SH-SY5Y (cell line): ENCODE measurements around the gene B4GALT2.

Source experiments
- GATA2 ChIP-seq: IDR thresholded peaks from 2 replicates; pipeline ENCODE4 v1.6.1; 2011; ENCODE audit warnings: mild to moderate bottlenecking, low read depth, low read length
- GATA3 ChIP-seq: IDR thresholded peaks from 2 replicates; pipeline ENCODE4 v1.6.1; 2011; ENCODE audit warnings: low read depth, mild to moderate bottlenecking, low read length, moderate library complexity

DNA sequence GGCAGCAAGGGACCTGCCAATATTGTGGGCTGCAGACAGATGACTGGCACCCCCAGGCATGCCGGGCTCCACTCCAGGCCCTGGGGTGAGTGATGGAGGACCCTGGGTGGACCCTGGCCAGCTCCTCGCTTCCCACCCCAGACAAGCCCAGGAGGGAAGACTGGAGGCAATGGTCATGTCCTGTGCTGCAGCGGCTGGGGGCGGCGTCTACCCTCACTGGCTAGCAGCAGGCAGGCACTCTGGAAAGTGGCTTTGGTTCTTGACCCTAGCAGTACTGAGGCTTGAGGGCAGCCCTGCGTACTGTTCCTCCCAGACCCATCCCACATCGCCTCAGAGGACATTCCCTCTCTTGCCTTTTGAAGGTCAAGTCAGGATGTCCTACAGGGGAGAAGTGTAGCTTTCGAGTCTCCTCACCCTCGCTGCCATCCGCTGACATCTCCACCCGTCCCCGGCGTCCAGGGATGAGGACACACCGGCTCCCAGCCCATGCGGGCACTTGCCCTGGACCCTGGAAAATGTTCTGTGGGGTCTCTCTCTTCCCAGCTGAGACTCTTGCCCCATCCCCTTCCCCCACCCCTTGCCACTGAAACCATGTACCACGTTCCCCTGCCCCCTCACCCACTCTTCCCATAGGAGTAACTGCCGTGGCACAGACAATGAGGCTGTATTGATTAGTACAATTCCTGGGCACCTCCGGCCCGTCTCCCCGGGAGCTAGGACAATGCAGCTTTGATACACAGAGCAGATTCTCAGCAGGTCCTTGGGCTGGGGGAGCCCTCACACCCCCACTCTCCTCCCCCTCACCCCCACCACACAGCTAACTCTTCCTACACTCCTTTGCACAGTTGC, 37.3 kb downstream of the B4GALT2 start:
- TF ChIP-seq GATA3 (no peak), GATA2 (no peak)
